Dedifferentiated amniotic fluid mesenchymal stem cell (primary cell): ENCODE measurements around the gene USP6NL.

ENCODE experiments used
- DNase-seq: peaks from one replicate; pipeline ENCODE4 v3.0.0-alpha.2; 2016; ENCODE audit errors: extremely low spot score

USP6NL gene

GRCh38 chr10:11480687-11481086, 130.8 kb downstream of the USP6NL start:
- DNase-seq, result no peak

DNA sequence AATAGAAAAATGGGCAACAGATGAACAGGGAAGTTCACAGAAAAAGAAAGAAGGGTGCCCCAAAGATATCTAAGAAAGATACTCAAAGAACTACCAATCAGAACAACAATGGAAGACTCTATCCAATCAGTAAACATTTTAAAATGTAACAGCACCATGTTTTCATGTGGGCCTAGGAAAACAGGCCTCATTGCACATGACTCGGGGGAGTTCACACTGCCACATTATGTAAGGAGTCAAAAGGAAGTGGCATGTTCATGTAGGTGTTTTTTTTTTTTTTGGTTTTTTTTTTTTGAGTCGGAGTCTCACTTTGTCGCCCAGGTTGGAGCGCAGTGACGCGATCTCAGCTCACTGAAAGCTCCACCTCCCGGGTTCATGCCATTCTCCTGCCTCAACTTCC, 132.2 kb downstream of the USP6NL start:
- DNase-seq, result no peak

DNA sequence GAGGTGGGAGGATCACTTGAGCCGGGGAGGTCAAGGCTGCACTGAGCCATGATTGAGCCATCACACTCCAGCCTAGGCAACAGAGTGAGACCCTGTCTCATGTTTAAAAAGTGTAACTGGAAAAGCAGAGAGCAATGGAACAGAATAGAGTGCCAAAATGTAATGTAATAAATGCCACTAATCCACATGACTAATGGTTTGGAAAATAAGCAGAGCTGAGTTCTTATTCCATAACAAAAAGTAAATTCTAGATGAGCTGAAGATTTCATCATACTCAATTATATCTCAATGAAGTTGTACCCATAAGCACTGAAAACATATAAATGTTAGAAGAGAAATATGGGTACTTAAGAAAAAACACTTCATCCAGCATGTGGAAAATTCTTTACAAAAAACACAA, 132.6 kb downstream of the USP6NL start:
- DNase-seq, result no peak

DNA sequence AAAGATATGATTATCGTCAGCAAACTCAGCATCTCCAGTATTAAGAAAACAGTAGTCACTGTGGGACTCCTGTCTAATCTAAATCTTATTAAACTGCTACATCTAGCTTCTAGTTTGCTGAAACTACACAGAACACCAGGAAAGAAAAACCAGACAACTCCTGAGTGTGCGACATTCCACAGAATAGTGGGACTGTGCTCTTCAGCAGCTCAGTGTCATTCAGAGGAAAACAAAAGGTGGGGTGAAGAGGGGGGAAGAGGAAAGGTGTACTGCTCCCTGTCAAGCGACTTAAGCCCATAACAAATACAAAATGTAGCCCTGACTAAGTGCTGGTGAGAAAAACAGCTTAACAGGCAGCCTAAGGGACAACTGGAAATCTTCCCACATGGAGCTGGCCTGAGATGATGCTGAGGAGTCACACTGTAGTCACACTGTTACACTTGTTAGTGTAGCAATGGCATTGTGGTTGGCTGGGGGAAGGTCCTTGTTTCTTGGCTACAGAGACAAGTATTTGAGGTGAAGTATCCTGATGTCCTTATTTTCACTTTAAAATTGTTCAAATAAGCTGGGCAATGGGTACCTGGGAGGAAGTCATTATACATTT, 135.5 kb downstream of the USP6NL start:
- DNase-seq, result no peak

DNA sequence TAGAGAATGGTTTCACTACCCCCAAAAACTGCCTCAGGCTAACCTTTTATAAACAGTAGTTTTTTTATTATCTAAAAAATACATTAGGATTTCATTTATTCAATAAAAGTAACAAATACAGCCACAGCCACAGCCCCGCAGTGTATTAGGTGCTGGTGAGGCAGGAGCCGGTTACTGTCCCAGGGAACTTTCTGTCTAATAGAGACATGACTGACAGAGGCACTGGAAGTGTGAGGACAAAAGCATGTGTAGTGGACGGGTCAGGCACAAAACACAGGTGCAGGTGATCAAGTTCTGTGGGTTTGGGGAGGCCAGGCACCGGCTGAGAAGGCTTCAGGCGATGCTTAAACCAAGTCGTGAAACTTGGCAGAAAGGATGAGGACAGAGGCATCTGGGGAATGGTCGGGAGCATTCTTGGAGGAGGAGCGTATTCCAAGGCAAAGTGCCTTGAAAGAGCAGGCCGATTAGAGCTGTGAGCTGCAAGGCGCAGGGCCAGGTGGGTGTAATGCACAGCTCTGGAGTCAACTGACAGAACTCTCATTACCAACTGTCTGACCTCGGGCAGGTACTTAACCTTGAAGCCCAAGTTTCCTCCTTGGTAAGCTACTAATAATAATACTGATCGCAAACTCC, 138.2 kb downstream of the USP6NL start:
- DNase-seq, result no peak

DNA sequence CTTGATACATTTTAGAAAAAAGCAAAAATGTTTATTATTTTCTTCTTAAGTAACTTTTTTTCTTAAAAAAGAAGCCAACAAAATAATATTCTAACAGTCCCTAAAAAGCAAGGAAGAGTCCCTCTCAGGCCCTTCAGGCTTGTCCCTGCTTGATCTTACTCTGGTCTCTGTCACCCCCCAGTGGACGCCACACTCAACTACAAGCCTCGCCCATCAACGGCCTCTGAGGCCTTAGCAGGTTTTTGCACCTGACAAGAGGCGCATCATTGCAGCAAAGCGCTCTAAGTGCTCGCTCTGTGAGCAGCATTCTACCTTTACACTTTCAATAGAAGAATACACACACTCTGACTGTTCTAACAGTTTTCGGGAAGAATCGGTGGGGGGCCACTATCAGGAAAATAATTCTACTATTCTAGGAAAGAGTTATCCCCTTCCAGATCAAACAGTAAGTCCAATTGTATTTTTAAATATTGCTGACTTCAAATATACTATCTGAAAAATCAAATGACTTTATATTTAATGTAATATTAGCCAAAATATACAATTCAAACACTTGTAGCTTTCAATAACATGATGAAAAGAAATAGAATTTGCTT, 139.2 kb downstream of the USP6NL start:
- no peak for DNase-seq

GRCh38 chr10:11469575-11470391, 141.7 kb downstream of the USP6NL start:
- DNase-seq, result no peak

- DNase-seq, result no peak
These were observed 143.2 kb downstream of the USP6NL start for GRCh38 chr10:11468126-11468742.

- DNase-seq, result no peak
These were observed 146.0 kb downstream of the USP6NL start for GRCh38 chr10:11465406-11465805.

- DNase-seq, result no peak
These were observed 148.3 kb downstream of the USP6NL start for GRCh38 chr10:11463111-11463510.

DNA sequence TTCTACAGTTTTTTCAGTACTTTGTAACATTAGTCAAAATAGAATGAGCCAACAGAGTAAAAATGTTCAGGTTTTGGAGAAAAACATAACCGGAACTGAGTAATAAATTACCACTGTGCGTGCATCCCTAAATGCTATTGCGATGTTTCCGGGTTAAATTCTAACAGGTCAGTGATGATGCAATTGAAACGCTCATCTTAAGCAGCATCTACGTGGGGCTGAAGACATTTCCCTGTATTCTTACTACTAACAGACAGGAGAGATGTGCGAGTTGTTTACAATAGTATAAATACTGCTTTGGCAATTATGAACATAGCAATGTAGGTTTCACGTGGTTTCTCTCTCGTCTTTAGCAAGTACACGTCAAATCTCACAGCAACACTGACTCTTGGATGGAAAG, 149.4 kb downstream of the USP6NL start:
- DNase-seq, result no peak

GRCh38 chr10:11457336-11457735, 154.1 kb downstream of the USP6NL start:
- no peak for DNase-seq

DNA sequence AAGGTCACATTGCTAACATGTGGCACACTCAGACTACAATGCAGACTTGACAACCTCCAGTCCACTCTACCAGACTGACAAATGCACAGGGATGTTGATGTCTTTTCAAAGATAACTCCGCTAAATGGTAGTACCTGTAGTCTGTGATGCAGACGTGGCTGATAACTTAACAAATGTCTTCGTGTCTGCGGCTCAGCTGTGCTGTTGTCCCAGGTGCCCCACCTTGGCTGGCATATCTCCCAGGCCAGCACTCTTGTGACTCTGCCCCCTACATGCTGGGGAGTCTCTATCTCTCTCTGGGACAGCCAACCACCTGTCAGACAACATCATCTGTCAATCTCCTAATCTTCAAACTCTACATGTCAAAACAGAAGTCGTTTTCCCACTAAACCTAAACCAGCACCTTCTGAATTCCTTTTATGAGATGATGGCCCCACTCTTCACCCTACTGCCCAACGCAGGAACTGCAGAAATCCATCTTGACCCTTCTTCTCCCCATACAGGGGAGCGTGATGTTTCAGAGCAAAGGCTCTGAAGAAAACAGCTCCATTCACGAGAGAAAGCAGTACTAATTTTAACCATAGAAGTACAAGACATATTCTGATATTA, 156.4 kb downstream of the USP6NL start:
- DNase-seq, result no peak

- no peak for DNase-seq
These were observed 157.3 kb downstream of the USP6NL start for GRCh38 chr10:11454160-11454559.

DNA sequence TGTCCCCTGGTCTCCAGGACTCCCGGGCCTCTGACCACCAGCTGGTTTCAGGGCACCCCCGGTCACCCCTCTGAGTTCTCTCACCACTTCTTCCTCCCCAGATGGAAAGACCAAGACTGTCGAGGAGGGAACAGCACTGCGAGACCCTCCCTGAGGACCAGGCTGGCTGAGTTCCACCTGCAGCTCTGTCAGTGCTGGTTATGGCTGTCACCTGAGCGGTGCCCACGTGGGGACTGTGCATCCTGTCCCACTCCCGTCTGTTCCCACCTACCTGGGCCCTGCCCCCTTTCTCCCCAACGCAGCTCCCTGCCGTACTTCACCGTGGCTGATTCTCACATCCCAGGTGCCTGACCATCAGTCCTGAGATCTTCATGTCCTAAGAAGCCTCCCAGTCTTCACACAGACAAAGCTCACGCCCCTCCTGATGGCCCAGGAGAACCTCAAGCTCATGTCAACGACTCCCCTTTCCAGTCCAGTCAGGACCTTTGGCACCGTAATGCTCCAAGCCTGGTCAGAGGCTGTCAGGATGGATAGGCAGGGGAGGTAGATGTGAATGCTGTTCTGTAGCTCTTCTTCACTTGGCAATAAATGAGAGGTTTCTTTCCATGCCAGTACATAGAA, 159.7 kb downstream of the USP6NL start:
- DNase-seq, result no peak

- DNase-seq, result no peak
These were observed 161.0 kb downstream of the USP6NL start for GRCh38 chr10:11450427-11450826.

DNA sequence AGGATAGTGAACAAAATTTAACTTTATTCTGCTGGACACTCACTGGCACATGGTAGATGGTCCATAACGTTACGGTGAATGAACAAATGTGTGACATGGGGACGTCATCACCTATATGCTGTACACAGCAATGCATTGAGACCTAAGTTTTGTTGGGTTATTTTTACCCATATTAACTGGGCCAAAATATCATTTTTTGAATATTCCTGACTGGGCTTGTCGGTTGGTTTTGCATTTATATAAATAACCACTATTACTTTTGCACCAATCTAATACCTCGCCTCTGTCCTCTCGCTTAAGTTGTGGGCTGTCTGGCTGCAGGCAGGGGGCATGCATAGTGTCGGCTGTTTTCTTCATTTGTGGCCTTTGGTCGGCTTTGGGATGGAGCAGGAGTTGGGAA, 161.7 kb downstream of the USP6NL start:
- DNase-seq, result no peak

DNA sequence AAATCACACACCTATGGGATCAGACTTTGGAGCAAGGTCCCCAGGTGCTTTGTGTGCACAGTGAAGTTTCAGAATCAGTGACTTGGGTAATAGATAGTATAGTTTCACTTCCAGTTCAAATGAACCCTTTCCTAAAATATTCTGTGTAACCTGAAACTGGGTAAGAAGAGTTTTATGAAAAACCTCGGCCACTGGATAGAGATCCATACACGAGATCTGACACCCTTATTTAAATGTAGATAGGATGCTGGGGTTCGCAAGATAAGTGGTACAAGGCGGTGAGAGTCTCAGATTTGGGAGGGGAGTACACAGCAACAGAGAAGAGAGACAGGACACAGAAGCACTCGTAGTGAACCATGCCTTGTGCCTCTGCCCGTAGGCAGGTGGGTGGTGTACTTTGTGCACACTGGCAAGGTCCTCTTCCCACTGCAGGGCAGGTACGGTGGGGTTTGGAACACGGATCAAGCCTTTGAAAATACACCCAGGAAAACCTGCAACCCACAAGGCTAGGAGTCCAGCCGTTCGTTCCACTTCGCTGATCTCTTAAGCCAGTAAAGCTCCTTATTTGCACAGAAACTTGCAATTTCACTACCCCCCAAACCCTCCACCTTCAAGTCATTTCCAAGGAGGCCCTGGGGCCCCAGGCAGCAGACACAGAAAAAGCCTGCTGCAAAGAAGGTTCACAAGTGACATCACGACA, 162.8 kb downstream of the USP6NL start:
- no peak for DNase-seq

DNA sequence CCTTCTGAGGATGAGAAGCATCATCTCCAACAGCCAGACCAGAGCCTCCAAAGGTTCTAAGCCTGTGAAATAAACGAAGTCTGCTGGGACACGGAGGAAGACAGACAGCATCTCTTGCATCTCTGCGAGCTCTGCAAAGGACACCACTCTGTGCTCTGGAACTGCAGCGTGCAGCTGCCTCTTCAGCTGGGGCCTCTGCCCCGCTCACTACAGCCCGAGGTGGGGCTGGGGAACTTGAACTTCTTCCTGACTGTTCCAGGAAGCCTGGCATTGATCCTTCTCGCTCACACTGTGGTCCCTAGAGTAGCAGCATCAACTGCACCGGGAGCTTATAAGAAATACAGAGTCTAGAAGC, 163.3 kb downstream of the USP6NL start:
- DNase-seq, result no peak

GRCh38 chr10:11447586-11447985, 163.9 kb downstream of the USP6NL start:
- no peak for DNase-seq

GRCh38 chr10:11446864-11447263, 164.6 kb downstream of the USP6NL start:
- DNase-seq, result no peak
